CD4-positive, alpha-beta T cell treated with Interleukin-4 for 1 hour (primary cell): ENCODE results near the gene BRAF.
"Not testable (repeated sequence)": the region's sequence is repeated elsewhere in the genome, so short reads cannot be mapped to it uniquely, and the experiment has no call there.

Experiments
- DNase-seq, 2 donors: peaks; one replicate each; pipeline ENCODE4 v3.0.0-alpha.2; 2020 to 2022

Gene BRAF

GRCh38 chr7:140917258-140917657, 7.5 kb downstream of the BRAF start:
- no peak for DNase-seq

- DNase-seq = no peak
Observed at GRCh38 chr7:140915935-140916555, 8.7 kb downstream of the BRAF start.

- no peak for DNase-seq
Observed at GRCh38 chr7:140914083-140914482, 10.6 kb downstream of the BRAF start.

DNA sequence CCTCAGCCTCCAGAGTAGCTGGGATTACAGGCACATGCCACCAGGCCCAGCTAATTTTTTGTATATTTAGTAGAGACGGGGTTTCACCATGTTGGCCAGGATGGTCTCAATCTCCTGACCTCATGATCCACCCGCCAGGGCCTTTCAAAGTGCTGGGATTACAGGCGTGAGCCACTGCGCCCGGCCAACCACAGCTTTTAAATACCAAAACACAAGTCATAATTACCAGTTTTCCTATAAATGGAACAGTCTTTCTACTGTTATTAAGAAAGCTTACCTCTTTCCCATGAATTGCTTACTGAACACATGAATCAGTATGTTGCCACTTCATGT, 11.2 kb downstream of the BRAF start:
- DNase-seq = not testable (repeated sequence)

DNA sequence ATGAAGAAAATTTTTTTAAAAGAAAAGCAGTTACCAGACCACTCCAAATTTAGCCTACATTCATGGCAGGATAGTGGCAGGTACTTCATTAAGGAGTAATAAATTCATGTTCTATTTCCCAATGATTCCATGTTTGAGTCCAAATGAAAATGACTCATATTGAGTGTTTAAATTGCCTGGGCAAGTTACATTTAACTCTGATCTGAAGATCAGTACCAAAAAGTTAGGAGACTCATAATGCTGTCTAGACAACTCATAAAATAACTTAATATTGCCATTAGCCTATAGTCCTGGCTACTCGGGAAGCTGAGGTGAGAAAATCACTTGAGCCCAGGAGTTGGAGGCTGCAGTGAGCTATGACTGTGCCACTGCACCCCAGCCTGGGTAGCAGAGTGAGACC, 13.0 kb downstream of the BRAF start:
- no peak for DNase-seq

DNA sequence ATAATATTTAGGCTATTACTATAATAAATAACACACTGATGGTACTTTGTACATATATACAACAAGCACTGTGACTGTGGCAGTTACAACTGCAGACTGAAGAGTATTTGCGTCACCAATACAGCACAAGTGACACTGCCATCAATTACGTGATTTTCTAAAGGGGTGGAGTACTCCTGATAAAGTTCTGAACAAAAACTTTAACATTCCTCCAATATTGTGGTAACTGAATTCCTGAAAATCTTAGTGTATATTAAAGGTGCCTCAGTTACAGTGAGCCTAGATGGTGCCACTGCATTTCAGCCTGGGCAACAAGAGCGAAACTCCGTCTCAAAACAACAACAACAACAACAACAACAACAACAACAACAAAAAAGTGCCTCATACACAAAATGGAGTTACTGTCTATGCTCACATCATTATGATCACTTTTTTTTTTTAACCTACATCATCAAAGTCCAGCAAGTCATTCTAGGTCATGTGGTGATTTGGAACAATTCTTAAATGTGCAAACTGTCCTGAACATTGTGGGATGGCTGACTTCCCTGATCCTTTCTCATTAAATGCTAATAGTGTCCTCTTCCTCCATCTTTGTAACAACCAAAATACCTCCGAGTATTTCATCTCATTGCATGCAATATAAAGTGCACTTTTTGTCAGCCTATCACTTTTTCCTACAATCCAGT, 15.1 kb downstream of the BRAF start:
- DNase-seq = no peak

GRCh38 chr7:140908361-140908760, 16.4 kb downstream of the BRAF start:
- no peak for DNase-seq

GRCh38 chr7:140903741-140904480, 20.8 kb downstream of the BRAF start:
- DNase-seq = no peak

DNA sequence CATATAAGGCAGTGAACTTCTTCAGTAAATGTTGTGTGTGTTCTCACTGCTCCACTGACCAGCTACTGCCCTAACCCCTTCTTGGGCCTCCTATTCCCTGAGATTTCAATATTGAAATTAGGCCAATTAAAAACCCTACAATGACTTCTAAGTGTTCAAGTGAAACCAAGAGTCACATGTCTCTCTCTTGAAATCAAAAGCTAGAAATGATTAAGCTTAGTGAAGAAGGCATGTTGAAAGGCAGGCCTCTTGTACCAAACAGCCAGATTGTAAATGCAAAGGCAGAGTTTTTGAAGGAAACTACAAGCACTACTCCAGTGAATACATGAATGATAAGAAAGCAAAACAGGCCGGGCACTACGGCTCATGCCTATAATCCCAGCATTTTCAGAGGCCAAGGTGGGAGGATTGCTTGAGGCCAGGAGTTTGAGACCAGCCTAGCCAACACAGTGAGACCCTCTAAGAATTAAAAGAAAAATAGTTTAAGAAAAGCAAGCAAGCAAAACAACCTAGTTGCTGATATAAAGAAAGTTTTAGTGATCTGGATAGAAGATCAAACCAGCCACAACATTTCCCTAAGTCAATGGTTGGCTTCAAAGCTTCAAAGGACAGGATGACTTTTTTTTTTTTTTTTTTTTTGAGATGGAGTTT, 22.3 kb downstream of the BRAF start:
- DNase-seq = peak in 1 of 2 donors; percentile 40

DNA sequence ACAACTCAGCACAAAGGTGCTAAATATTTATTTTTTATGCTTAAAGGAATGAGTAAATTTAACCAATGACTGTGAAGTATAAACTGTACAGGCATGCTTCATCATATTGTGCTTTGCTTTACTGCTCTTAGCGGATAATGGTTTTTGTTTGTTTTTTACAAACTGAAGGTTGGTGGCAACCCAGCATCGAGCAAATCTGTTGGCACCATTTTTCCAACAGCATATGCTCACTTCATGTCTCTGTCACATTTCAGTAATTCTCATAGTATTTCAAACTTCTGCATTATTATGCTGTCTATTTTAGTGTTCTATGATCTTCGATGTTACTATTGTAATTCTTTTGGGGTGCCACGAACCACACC, 22.8 kb downstream of the BRAF start:
- no peak for DNase-seq

DNA sequence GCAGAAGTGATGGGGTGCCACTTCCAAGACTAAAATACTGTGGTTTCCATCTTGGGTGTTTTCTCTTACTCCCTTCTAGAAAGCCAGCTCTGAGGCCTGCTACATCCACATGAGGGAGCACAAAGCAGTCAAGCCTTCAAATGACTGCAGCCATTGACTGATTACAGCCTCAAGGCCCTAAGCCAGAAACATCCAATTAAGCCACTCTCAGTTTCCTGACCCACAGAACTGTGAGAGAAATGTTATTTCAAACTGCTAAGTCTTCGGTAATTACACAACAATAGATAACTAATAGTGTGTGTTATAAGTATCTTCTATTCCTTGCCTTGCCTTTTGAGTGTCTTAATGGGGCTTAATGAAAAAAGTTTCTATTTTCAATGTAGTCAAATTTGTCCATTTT, 24.8 kb downstream of the BRAF start:
- DNase-seq = no peak

- no peak for DNase-seq
Observed at GRCh38 chr7:140898786-140899536, 25.8 kb downstream of the BRAF start.

GRCh38 chr7:140896996-140897395, 27.7 kb downstream of the BRAF start:
- DNase-seq = no peak

- DNase-seq = no peak
Observed at GRCh38 chr7:140889645-140890044, 35.1 kb downstream of the BRAF start.

- no peak for DNase-seq
Observed at GRCh38 chr7:140889150-140889549, 35.6 kb downstream of the BRAF start.

DNA sequence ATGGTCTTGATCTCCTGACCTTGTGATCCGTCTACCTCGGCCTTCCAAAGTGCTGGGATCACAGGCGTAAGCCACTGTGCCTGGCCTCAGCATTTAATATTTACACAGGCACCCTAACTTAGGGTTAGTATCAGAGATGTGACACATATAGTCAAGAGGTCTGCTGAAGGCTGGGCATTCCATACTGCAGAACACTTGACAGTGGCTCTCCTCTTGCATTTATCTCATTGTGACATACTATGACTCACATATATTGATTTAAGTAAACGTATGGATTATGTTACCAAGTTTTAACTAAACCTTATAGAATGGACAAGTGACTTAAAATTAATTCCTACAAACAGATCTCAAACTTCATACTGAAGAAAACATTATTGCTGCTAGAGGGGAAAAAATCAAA, 36.6 kb downstream of the BRAF start:
- no peak for DNase-seq

DNA sequence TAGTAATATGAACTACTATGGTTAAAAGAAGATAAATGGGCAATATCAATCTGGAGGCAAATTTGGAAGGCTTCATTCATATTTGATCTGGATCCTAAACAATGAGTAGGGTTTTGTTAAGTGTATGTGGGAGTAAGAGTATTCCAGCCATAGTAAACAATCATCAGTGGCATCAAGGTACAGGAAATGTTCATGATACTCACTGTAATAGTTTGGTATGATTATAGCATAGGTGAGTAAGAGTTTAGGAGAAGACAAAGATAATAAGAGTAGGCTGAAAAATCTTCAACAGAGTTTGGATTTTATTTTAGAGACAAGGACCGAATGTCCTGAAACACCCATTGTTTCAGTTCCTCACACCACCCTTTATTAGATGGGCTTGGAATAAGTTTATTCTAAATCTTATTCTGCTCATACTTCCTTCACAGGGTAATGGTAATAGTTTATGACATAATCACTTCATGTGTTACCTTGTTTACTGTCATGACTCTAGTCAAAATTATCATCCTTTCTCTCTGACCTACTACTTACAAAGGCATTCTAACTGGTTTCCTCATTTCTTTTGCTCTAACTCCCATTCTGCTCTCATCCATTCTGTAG, 38.9 kb downstream of the BRAF start:
- DNase-seq = no peak

DNA sequence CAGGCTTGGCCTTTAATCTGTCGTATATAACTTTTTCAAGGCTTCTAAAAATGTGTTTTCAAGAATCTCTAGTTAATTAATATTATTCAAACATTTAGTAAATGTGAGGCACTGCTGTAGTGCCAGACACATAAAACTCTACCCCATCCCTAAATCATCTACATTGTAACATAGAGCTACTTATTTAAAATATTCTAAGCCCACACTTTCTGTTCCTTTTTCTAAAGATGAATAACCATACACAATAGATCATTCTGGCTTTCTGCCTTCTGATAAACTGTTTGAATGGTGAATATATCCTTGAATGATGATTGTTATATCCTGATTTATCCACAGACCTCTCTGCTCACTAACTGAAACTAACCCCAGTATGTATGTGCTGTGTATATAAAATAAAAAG, 41.4 kb downstream of the BRAF start:
- DNase-seq = no peak

GRCh38 chr7:140882834-140883233, 41.9 kb downstream of the BRAF start:
- DNase-seq = not testable (repeated sequence)

DNA sequence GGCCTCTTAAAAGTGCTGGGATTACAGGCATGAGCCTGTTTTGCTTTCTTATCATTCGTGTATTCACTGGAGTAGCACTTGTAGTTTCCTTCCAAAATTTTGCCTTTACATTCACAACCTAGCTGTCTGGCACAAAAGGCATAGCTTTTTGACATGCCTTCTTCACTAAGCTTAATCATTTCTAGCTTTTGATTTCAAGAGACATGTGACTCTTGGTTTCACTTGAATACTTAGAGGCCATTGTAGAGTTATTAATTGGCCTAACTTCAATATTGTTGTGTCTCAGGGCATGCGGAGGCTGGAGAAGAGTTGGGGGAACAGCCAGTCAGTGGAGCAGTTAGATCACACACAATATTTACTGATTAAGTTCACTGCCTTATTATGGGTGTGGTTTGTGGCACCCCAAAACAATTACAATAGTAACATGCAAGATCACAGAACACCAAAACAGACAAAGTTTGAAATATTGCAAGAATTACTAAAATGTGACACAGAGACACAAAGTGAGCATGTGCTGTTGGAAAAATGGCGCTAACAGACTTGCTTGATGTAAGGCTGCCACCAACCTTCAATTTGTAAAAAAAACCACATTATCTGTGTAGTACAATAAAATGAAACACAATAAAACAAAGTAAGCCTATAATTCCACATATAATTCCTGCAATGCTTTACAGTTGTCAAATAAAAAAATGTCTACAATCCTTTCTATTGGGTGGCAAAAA, 43.1 kb downstream of the BRAF start:
- DNase-seq = no peak

DNA sequence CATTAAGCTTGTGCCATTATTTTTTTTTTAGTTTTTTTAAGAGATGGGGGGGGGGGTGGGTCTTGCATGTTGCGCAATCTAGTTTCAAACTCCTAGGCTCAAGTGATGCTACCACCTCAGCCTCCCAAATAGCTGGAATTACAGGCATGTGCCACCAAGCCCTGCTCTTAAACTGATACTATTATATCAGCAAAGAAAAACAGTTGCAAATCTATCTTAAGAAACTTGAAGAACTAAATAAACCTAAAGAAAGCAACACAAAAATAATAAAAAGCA, 47.5 kb downstream of the BRAF start:
- DNase-seq = no peak

GRCh38 chr7:140876519-140877248, 48.0 kb downstream of the BRAF start:
- peak in 1 of 2 donors; percentile 15 for DNase-seq
